DMS53 treated with DMSO at 0.1 percent for 48 hours (cell line): ENCODE measurements around the gene OR52B6.
A peak's percentile ranks its signal among the peaks of the same experiment; 100 is the strongest.
"Not testable (repeated sequence)": the region's sequence is repeated elsewhere in the genome, so short reads cannot be mapped to it uniquely, and the experiment has no call there.

Experiments
- DNase-seq: peaks from one replicate; lab custom pipeline; 2025; ENCODE audit not compliant: unreplicated experiment; lab: John Stamatoyannopoulos, UW

OR52B6 gene

GRCh38 chr11:5593146-5593545, 12.5 kb downstream of the OR52B6 start:
- no peak for DNase-seq

- DNase-seq = peak; percentile 7
These were observed 16.0 kb downstream of the OR52B6 start, which contains the start of gene TRIM6 for GRCh38 chr11:5596607-5597201. TSS of gene TRIM6 (plus strand) at chr11:5596637. CDS start at chr11:5596898, 261 bp downstream.

GRCh38 chr11:5597953-5598352, 17.3 kb downstream of the OR52B6 start:
- DNase-seq = no peak

GRCh38 chr11:5600374-5600851, 19.7 kb downstream of the OR52B6 start:
- peak; percentile 13 for DNase-seq

GRCh38 chr11:5602791-5603190, 22.1 kb downstream of the OR52B6 start:
- DNase-seq = not testable (repeated sequence)

- DNase-seq = no peak
These were observed 22.6 kb downstream of the OR52B6 start for GRCh38 chr11:5603326-5603725.

GRCh38 chr11:5604896-5605295, 24.2 kb downstream of the OR52B6 start:
- no peak for DNase-seq

GRCh38 chr11:5605849-5606248, 25.2 kb downstream of the OR52B6 start:
- DNase-seq = no peak

GRCh38 chr11:5608808-5609207, 28.1 kb downstream of the OR52B6 start:
- DNase-seq = no peak

- no peak for DNase-seq
These were observed 29.8 kb downstream of the OR52B6 start for GRCh38 chr11:5610446-5610845.

GRCh38 chr11:5611627-5612026, 30.9 kb downstream of the OR52B6 start:
- no peak for DNase-seq

- DNase-seq = no peak
These were observed 38.1 kb downstream of the OR52B6 start for GRCh38 chr11:5618807-5619206.

- DNase-seq = peak; percentile 87
These were observed 40.2 kb downstream of the OR52B6 start for GRCh38 chr11:5620651-5621521.

- no peak for DNase-seq
These were observed 40.9 kb downstream of the OR52B6 start for GRCh38 chr11:5621580-5621979.

GRCh38 chr11:5622802-5623201, 42.1 kb downstream of the OR52B6 start:
- DNase-seq = no peak

- no peak for DNase-seq
These were observed 44.0 kb downstream of the OR52B6 start, which contains the start of gene TRIM34 for GRCh38 chr11:5624489-5625279. TSS of gene TRIM34 (plus strand) at chr11:5625001. CDS start at chr11:5632332, 7,331 bp downstream.

GRCh38 chr11:5625281-5625680, 44.6 kb downstream of the OR52B6 start:
- no peak for DNase-seq

- DNase-seq = no peak
These were observed 45.5 kb downstream of the OR52B6 start for GRCh38 chr11:5626196-5626595.

- no peak for DNase-seq
These were observed 50.7 kb downstream of the OR52B6 start for GRCh38 chr11:5631417-5631816.
